Epithelial cell of prostate (primary cell): Measurements from ENCODE around the gene PCTP.
A peak's percentile ranks its signal among the peaks of the same experiment; 100 is the strongest.

ENCODE experiments used
- DNase-seq: peaks from one replicate; pipeline ENCODE4 v3.0.0-alpha.2; 2011; ENCODE audit warnings: low read depth, low spot score
- H3K27ac ChIP-seq: fragments of 450-650 bp; 2 replicates; pipeline ENCODE4 v1.5.1; 2017; ENCODE audit warnings: mild to moderate bottlenecking

Gene PCTP

GRCh38 chr17:55783684-55784245, 32.9 kb downstream of the PCTP start:
- H3K27ac ChIP-seq = no peak overlapping the region
- DNase-seq = no peak

GRCh38 chr17:55784666-55785065, 33.8 kb downstream of the PCTP start:
- DNase-seq = no peak
- H3K27ac ChIP-seq = no peak overlapping the region

- no peak for DNase-seq
- H3K27ac ChIP-seq = no peak overlapping the region
Observed at GRCh38 chr17:55785181-55785580, 34.3 kb downstream of the PCTP start.

GRCh38 chr17:55793272-55793671, 42.4 kb downstream of the PCTP start:
- DNase-seq = no peak
- H3K27ac ChIP-seq = no peak overlapping the region

- no peak for DNase-seq
- no peak overlapping the region for H3K27ac ChIP-seq
Observed at GRCh38 chr17:55794725-55795482, 44.1 kb downstream of the PCTP start.

- H3K27ac ChIP-seq = no peak overlapping the region
- peak; percentile 26 for DNase-seq
Observed at GRCh38 chr17:55806745-55807495, 56.1 kb downstream of the PCTP start.

- DNase-seq = no peak
- H3K27ac ChIP-seq = no peak overlapping the region
Observed at GRCh38 chr17:55811536-55811935, 60.7 kb downstream of the PCTP start.

- H3K27ac ChIP-seq = no peak overlapping the region
- no peak for DNase-seq
Observed at GRCh38 chr17:55812323-55812722, 61.5 kb downstream of the PCTP start.

- H3K27ac ChIP-seq = no peak overlapping the region
- DNase-seq = no peak
Observed at GRCh38 chr17:55813944-55814343, 63.1 kb downstream of the PCTP start.

- no peak for DNase-seq
- H3K27ac ChIP-seq = no peak overlapping the region
Observed at GRCh38 chr17:55814377-55814776, 63.5 kb downstream of the PCTP start.

GRCh38 chr17:55816532-55817396, 65.9 kb downstream of the PCTP start:
- DNase-seq = no peak
- no peak overlapping the region for H3K27ac ChIP-seq

- no peak overlapping the region for H3K27ac ChIP-seq
- no peak for DNase-seq
Observed at GRCh38 chr17:55817397-55817709, 66.5 kb downstream of the PCTP start.

GRCh38 chr17:55818026-55818425, 67.2 kb downstream of the PCTP start:
- no peak overlapping the region for H3K27ac ChIP-seq
- no peak for DNase-seq

GRCh38 chr17:55818451-55819375, 67.9 kb downstream of the PCTP start:
- DNase-seq = no peak
- no peak overlapping the region for H3K27ac ChIP-seq

GRCh38 chr17:55820675-55821074, 69.8 kb downstream of the PCTP start:
- H3K27ac ChIP-seq = no peak overlapping the region
- no peak for DNase-seq

GRCh38 chr17:55822028-55822427, 71.2 kb downstream of the PCTP start:
- no peak for DNase-seq
- no peak overlapping the region for H3K27ac ChIP-seq

GRCh38 chr17:55825213-55825612, 74.4 kb downstream of the PCTP start:
- no peak overlapping the region for H3K27ac ChIP-seq
- no peak for DNase-seq
